ENCODE results near the gene MRTO4.
"Not testable (repeated sequence)": the region's sequence is repeated elsewhere in the genome, so short reads cannot be mapped to it uniquely, and the experiment has no call there.

MRTO4 gene

GRCh38 chr1:19273106-19273843 lies 21.7 kb downstream of the MRTO4 start:
- DNase-seq (ENCODE audit: low read depth), result no peak

GRCh38 chr1:19273844-19274531 lies 22.4 kb downstream of the MRTO4 start:
- not testable (repeated sequence) for DNase-seq (ENCODE audit: low read depth)

GRCh38 chr1:19274636-19275035 lies 23.0 kb downstream of the MRTO4 start:
- DNase-seq (ENCODE audit: low read depth), result no peak

DNA sequence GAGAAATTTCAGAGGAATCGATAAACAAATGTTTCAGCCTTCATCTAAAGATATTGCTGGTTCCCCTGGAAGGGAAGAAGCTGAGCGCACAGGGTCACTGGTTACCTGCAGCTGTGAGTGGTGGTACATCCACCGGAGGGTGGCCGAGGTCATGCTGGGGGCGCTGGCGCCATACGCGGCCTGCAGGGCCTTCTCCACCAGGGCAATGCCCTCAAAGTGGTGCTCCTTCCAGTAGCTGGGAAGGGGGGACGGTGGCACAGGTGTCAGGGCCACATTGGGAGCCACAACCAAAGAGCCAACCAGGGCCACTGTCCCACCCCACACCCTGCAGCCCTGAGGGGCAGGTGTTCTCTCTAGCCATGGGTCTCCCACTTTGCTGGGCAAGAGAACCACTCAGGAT lies 32.3 kb downstream of the MRTO4 start:
- no peak for DNase-seq (ENCODE audit: low read depth)

- no peak for DNase-seq (ENCODE audit: low read depth)
Measured at GRCh38 chr1:19284881-19285280, 33.3 kb downstream of the MRTO4 start.

DNA sequence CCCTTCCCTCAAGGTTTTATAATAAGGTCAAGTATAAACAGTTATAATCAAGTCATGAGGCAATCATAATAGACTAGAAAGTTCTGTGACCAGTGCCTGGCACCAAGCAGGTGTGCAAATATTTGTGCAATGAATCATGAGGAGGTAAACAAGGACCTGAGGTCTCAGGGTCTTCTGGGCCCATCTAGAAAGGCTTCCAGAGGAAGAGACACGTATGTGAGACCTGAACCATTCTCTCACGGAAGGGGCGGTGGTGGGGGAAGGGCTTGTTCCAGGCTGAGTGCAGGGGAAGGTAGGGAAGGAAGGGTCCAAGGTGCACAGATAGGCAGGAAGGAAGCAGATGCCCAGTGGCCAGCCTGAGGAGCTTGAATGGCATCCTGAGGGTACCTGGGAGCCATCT lies 33.8 kb downstream of the MRTO4 start:
- not testable (repeated sequence) for DNase-seq (ENCODE audit: low read depth)

DNA sequence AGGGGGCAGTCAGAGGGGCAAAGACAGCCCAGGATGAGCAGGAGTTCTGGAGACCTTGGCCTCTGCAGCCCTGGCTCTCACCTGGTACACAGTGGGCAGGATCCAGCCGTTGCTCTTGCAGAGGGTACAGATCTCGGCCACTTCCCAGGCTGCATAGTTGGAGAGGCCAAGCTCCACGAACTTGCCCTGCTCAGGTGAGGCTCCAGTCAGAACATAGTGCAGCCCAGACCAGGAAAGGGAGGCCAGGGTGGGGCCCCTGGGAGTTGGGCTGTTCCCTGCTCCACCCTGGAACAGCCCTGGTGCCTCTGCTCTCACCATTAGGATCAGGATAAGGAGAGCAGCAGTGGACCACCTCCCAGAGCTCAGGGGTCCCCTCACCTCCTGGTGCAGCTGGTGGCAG lies 34.2 kb downstream of the MRTO4 start:
- not testable (repeated sequence) for DNase-seq (ENCODE audit: low read depth)

GRCh38 chr1:19287436-19288185 lies 36.0 kb downstream of the MRTO4 start:
- DNase-seq (ENCODE audit: low read depth), result no peak

DNA sequence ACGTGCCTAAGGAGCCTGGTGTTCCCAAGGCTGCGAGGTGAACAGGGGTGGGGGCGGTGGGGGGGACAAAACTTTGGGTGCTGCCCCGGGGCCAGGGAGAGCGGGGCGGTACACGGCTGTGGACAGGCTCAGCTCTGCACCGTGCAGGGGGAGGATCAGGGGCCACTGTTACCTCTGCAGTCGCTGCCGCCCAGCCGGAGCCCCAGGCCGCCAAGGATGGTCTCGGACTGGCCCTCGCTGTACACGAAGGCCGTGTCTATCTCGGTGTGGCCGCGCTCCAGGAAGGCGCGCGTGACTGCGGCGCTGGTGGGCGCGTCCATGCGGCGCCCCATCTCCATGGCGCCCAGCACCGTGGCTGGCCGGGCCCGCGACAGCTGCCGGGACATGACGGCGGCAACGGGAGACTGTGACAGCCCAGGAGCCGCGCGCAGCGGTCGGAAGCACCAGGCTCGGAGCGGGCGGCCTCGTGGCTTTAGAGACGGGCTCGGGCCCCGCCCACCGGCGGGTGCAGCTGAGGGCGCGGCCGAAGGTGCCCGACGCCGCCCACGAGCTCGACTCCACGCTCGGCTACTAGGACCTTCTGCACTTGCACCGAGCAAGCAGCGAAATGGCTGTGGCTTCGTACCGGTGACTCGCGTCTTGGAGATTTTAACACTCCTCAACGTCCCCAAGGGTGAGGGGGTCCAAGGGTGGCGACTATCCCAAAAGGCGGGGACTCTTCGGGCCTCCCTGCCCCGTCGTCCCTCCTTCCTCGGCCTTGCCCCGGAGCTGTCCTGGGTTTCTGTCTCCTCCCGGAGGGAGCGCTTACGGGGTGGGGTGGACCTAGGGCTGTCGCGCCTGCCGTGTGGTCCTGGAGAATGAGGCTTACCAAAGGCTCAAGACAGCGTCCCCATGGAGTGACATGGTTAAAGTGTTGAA lies 37.0 kb downstream of the MRTO4 start, which contains the start of gene AKR7A3:
TSS of gene AKR7A3 (minus strand) at position 447 of the 918 bp plus-strand sequence. CDS start at position 386, 61 bp downstream.
- DNase-seq (ENCODE audit: low read depth), result peak; percentile 29

DNA sequence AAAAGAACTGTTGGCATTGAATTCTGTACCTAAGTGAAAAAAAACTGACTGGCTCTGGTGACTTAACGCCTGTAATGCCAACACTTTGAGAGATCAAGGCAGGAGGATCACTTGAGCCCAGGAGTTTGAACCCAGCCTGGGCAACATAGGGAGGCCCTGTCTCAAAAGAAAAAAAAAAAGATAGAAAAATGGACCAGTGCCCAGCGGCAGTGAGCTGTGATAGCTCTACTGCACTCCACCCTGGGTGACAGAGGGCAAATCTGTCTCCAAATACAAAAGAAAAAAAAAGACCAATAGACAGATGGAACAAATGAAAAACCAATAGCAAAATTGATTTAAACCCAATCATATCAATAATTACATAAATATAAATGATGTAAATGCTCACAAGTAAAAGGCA lies 37.6 kb downstream of the MRTO4 start:
- no peak for DNase-seq (ENCODE audit: low read depth)

DNA sequence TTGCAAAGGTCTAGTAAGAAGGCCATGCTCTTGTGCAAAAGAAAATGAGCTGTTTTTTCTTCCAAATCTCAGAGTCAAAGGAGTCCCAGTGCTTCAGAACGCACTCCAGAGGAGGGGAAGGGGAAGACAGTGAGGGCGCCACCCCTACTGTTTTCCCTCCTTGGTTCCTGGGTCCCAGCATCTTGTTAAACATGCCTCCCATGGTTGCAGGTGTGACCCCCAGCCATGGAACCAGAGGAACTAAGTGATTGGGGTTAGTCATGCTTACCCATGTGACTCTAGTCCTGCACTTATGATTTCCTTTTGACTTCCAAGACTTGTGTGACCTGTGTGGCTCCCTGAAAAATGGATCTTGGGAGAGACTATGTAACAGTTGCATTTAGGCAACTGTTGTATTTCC lies 43.0 kb downstream of the MRTO4 start:
- no peak for DNase-seq (ENCODE audit: low read depth)

GRCh38 chr1:19300211-19300610 lies 48.6 kb downstream of the MRTO4 start:
- DNase-seq (ENCODE audit: low read depth), result no peak

- not testable (repeated sequence) for DNase-seq (ENCODE audit: low read depth)
Measured at GRCh38 chr1:19304081-19304480, 52.5 kb downstream of the MRTO4 start.

DNA sequence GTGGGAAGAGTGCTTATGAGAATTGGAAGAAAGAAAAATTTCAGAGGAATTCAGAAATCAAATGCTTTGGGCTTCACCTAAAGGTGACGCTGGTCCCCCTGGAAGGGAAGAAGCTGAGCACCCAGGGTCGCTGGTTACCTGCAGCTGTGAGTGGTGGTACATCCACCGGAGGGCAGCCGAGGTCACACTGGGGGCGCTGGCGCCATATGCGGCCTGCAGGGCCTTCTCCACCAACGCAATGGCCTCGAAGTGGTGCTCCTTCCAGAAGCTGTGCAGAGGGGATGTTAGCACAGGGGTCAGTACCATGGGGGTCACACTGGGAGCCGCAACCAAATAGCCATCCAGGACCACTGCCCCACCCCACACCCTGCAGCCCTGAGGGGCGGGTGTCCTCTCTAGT lies 54.3 kb downstream of the MRTO4 start:
- DNase-seq (ENCODE audit: low read depth), result no peak

DNA sequence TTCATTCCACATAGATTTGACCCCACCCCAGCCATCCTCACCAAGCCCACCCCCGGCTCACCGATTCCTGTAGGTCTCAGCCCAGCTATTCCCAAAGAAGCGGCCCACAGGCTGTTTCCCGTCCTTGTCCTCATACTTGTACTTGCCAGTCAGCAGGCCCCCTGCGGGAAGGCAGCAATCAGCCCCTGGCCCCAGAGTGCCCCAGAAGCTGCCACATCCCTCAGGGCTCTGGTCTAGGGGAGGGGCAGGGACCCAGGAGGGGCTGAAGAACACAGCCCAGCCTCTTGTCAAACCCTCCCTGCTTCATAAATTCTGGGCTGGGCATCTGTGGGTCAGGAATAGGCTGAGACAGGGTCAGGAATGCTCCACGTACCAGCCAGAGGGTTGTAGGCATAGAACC lies 55.3 kb downstream of the MRTO4 start:
- no peak for DNase-seq (ENCODE audit: low read depth)

DNA sequence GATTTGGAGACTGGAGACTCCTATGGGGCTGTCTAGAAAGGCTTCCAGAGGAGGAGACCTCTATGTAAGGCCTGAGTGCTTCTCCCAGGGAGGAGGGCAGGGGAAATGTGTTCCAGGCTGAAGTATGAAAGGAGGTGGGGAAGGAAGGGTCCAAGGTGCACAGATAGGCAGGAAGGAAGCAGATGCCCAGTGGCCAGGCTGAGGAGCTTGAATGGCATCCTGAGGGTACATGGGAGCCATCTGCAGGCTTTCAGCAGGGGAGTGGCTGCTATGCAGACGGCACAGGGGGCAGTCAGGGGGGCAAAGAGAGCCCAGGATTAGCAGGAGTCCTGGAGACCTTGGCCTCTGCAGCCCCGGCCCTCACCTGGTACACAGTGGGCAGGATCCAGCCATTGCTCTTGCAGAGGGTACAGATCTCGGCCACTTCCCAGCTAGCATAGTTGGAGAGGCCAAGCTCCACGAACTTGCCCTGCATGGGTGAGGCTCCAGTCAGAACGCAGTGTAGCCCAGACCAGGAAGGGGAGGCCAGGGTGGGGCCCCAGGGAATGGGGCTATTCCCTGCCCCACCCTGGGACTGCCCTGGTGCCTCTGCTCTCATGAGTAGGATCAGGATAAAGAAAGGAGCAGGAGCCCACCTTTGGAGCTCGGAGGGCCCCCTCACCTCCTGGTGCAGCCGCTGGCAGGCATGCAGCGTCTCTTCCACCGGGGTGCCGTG lies 56.3 kb downstream of the MRTO4 start:
- DNase-seq (ENCODE audit: low read depth), result no peak

- DNase-seq (ENCODE audit: low read depth), result no peak
Measured at GRCh38 chr1:19308509-19308907, 56.9 kb downstream of the MRTO4 start.

DNA sequence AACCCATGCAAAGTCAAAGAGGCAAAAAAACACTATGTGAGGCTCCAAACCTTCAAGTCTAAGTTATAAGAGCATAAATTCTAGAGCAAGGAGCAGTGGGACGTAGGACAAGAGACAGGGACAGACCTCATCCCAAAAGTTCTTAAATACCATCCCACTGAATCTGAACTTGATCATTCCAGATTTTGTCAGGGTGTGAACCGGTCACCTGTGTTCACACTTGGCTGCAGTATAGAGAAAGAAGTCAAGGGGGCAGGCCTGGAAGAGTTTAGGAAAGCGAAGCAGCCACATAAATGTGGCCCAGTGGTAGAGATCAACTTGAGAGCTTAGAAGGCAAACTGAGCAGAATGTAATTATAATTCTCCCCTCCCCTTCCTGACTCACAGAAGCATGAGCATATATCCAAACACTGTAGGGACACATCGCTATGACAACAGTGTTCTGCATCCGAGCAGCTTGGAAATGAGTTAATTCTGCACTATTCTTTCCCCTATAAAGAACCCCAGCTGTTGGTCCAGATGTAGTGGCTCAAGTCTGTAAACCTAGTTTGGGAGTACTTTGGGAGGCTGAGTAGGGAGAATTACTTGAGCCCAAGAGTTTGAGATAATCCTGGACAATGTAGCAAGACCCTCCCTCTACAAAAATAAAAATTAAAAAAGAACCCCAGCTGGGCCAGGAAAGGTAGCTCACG lies 57.7 kb downstream of the MRTO4 start:
- DNase-seq (ENCODE audit: low read depth), result no peak

Data from stimulated activated CD8-positive, alpha-beta memory T cell treated with anti-CD3 and anti-CD28 coated beads, Interleukin-15, amount 100 ng/mL, for 24 hours (primary cell).